Fibroblast of mammary gland (primary cell): ENCODE results near the gene FOXN3.
A peak's percentile ranks its signal among the peaks of the same experiment; 100 is the strongest.

Experiments used
- DNase-seq: peaks from one replicate; pipeline ENCODE4 v3.0.0-alpha.2; 2010; ENCODE audit warnings: low read depth
- H3K4me3 ChIP-seq: 2 replicates; pipeline ENCODE4 v1.5.1; 2011; ENCODE audit warnings: low read depth, mild to moderate bottlenecking, low read length, moderate library complexity; ENCODE audit not compliant: control insufficient read depth
- TF ChIP-seq, protein P1 (sequence below): conservative IDR thresholded peaks from 2 replicates; pipeline ENCODE4 v1.5.1; 2011; ENCODE audit warnings: low read depth, low read length, inconsistent platforms; ENCODE audit not compliant: control insufficient read depth, insufficient read depth

FOXN3 gene

DNA sequence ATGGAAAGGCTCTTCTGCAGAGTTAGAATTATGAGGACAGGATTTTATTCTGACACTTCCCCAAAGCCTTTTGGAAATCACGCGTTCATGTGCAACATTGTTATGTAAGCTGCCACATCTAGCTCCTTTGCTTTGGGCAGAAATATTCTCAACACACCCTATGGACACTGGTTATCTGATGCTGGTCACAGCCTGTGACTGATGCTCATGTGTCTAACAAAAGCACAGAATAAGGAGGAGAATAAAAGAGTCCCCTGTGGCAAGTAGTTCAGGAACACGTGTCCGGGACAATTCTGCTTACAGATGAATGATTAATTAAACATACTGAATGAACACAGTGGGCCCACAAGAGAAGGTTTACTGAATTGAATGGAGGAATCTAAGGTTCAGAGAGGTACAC lies 22.1 kb downstream of the FOXN3 start:
- TF ChIP-seq, protein P1, sequence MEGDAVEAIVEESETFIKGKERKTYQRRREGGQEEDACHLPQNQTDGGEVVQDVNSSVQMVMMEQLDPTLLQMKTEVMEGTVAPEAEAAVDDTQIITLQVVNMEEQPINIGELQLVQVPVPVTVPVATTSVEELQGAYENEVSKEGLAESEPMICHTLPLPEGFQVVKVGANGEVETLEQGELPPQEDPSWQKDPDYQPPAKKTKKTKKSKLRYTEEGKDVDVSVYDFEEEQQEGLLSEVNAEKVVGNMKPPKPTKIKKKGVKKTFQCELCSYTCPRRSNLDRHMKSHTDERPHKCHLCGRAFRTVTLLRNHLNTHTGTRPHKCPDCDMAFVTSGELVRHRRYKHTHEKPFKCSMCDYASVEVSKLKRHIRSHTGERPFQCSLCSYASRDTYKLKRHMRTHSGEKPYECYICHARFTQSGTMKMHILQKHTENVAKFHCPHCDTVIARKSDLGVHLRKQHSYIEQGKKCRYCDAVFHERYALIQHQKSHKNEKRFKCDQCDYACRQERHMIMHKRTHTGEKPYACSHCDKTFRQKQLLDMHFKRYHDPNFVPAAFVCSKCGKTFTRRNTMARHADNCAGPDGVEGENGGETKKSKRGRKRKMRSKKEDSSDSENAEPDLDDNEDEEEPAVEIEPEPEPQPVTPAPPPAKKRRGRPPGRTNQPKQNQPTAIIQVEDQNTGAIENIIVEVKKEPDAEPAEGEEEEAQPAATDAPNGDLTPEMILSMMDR = no peak

DNA sequence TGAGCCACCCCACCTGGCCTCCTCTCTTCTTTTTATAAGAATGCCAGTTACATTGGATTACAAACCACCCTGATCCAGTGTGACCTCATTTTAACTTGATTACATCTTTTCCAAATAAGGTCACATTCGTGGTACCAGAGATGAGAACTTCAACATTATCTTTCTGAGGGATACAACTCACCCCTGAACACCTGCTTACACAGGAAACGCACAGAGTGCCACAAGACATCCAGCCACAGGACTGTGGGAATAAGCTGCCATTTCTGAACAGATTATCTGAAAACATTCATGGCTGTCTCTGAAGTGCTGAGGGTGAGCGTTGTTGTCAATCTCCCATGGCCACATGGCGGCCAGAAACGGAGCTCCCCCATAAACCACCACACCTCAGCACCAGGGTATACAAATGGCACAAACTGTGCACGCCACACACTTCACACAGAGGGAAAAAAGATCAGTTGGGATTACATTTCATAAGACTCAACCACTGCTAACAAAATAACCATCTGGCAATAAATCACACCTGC lies 23.7 kb downstream of the FOXN3 start:
- no peak for DNase-seq
- H3K4me3 ChIP-seq = no peak overlapping the region
- TF ChIP-seq, protein P1 = no peak

More for the DNA sequence above, 22.1 kb downstream of the FOXN3 start:
- no peak for DNase-seq
- no peak overlapping the region for H3K4me3 ChIP-seq

DNA sequence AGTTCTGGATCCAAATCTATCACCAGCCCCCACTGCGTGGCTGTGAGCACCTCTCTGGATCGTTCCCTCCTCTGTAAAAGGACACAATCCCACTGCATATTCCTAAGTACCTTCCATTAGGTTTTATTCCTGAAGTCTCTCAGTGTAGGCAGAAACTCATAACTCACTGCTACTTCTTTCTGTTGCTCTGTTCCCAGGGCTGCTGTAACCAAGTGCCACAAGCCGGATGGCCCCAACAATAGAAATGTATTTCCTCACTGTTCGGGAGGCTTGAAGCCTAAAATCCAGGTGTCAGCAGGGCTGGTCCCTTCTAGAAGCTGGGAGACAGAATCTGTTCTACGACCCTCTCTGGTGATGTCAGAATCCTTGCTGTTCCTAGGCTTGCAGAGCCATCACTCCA lies 24.9 kb downstream of the FOXN3 start:
- TF ChIP-seq, protein P1 = no peak
- no peak for DNase-seq
- no peak overlapping the region for H3K4me3 ChIP-seq

DNA sequence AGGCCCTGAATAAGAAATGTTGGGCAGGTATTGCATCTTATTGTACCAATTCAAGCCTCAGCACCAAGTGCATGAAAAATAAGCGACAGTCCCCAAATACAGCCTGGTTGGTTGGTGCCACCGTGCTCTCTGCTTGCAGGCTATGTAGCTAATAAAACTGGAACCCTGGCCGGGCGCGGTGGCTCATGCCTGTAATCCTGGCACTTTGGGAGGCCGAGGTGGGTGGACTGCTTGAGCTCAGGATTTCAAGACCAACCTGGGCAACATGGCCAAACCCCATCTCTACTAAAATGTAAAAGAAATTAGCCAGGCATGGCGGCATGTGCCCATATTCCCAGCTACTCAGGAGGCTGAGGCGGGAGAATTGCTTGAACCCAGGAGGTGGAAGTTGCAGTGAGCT lies 25.5 kb downstream of the FOXN3 start:
- TF ChIP-seq, protein P1 = no peak
- DNase-seq = no peak
- no peak overlapping the region for H3K4me3 ChIP-seq

DNA sequence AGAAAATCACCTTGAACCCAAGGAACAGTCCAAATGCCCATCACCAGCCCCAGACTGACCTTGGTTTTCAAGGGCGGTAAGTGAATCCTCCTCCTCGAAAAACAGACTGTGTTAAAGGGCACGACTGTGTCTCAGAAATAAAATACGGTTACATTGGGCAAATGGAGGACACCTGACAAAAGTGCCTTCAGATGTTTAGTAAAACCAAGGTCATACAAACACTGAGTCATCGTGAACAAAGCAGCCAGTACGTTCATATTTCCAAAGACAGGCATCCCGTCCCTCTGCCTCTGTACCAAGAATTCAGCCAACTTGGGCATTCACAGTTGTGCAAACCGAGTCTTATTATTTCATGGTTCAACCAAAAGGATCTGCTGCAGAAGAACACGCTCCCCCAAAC lies 25.9 kb downstream of the FOXN3 start:
- DNase-seq = peak; percentile 19
- H3K4me3 ChIP-seq = no peak overlapping the region
- TF ChIP-seq, protein P1 = no peak

DNA sequence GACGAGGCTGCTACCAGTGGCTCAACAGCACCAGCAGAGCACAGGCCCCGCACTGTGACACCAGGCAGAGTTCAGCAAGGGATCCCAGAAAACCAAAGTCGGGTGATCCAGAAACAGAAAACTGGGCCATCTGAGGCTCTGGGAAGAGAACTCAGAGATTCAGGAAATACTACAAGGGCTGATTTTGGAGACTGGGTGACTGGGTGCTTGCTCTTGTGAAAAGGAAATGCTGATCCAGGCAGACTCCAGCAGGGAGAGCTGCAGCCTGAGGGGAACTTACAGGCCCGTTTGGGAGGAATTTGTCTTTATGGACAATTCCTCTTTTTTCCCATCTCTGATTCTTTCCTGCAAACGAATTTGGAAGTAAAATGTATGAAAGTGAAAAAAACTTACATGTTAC lies 28.2 kb downstream of the FOXN3 start:
- H3K4me3 ChIP-seq = no peak overlapping the region
- no peak for DNase-seq
- TF ChIP-seq, protein P1 = peak; percentile 34
